Colon (tissue), 2 donors: ENCODE data around the gene MTG1.
"Not testable (repeated sequence)": the region's sequence is repeated elsewhere in the genome, so short reads cannot be mapped to it uniquely, and the experiment has no call there.

Experiments
- FAIRE-seq: peaks from 2 replicates; lab custom pipeline; 2012; peaks lifted over from hg19 to GRCh38; lab: Jason Lieb, UNC
- donor health status: control.
- donor health status: control.

Gene MTG1

DNA sequence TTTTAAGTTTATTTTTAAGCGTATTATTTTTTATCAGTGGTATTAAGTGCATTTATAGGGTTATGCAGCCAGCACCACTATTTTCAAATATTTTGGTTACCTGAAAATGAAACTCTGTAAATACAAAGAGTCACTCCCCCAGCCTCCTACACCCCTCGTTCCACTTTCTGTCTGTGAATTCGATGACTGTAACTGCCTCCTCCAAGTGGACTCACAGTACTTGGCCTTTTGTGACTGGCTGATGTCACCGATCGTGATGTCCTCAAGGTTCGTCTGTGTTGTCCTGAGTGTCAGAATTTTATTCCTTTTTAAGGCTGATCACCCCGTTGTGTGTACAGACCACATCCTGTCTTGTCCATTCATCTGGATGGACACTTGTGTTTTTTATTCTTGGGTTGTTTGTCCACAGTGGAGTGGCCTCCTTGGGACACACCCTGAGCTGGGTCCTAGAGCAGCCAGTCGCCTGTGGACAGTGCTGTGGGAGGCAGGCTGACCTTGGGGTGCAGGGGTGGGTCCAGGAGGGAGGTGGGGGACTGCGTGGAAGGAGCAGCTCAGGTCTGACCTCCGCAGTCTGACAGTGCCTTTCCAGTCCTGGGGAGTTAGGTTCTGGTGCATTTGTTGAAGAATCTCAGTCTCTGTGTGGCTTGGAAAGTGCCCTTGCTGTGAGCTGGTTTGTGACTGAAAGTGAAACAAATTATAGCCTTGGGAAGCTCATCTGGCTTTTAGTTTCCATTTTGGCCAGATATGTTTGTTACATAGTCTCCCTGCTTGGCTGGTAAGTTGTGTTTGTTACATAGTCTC, 6.9 kb downstream of the MTG1 start:
- FAIRE-seq = no peak

DNA sequence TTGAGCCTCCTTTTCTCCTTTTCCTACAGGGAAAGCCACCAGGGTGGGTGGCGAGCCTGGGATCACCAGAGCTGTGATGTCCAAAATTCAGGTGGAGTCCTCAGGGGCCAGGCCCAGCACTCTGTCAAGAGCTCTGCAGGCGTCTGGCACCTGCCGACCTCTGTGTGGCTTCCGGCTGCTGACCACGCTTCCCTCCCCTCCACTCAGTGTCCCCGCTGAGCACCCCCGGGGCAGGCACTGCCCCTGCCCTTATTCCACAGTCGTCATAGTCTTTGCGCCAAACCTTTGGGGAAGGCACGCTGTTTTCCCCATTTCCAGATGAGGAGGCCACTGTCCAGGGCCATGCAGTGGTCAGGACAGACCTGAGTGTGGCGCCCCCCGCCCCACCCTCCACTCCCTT, 7.5 kb downstream of the MTG1 start:
- FAIRE-seq = no peak

- no peak for FAIRE-seq
Measured at GRCh38 chr10:133401981-133402725, 8.2 kb downstream of the MTG1 start.

DNA sequence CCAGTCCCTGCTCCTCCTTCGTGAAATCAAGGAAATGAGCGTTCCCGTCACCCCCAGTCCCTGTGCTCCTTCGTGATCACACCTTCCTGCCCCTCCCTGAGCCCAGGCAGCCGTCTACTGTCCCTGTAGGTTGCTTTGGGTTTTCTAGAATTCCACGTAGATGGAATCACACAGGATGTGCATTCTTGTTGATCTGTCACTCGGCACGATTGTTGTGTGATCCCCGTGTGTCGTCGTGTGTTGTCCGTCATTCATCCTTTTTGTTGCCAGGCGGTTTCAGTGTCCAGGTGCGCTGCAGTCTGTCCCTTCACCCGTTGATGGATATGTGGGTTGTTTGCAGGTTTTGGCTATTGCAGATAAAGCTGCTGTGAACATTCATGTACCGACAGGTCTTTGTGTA, 9.4 kb downstream of the MTG1 start:
- FAIRE-seq = no peak

GRCh38 chr10:133403784-133404183, 9.8 kb downstream of the MTG1 start:
- no peak for FAIRE-seq

DNA sequence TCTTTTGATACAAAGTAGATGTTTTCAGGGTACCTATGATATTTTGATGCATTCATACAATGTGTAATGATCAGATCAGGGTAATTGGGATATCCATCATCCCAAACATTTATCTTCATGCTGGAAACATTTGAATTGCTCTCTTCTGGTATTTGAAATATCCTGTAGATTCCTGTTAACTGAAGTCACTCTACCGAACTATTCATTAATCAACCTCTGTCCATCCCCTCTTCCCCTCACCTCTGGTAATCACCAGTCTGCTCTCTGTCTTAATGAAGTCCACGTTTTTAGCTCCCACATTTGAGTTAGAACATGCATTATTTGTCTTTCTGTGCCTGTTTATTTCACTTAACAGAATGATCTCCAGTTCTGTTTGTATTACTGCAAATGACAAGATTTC, 11.3 kb downstream of the MTG1 start:
- FAIRE-seq = no peak

DNA sequence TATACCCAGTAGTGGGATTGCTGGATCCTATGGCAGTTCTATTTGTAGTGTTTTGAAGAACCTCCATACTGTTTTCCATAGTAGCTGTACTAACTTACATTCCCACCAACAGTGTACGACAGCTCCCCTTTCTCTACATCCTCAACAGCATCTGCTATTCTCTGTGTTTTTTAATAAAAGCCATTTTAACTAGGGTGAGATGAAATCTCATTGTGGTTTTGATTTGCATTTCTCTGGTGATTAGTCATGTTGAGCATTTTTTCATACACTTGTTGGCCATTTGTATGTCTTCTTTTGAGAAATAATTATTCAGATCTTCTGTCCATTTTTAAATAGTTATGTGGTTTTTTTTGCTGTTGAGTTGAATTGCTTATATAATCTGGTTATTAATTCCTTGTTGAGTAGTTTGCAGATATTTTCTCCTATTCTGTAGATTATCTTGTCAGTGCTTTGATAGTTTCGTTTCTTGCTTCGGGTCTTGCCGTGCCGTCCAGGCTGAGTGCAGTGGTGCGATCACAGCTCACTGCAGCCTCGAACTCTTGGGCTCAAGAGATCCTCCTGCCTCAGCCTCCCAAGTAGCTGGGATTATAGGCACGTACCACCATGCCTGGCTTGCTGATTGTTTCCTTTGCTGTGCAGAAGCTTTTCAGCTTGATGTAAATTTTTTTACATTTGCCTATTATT, 12.0 kb downstream of the MTG1 start:
- FAIRE-seq = no peak

DNA sequence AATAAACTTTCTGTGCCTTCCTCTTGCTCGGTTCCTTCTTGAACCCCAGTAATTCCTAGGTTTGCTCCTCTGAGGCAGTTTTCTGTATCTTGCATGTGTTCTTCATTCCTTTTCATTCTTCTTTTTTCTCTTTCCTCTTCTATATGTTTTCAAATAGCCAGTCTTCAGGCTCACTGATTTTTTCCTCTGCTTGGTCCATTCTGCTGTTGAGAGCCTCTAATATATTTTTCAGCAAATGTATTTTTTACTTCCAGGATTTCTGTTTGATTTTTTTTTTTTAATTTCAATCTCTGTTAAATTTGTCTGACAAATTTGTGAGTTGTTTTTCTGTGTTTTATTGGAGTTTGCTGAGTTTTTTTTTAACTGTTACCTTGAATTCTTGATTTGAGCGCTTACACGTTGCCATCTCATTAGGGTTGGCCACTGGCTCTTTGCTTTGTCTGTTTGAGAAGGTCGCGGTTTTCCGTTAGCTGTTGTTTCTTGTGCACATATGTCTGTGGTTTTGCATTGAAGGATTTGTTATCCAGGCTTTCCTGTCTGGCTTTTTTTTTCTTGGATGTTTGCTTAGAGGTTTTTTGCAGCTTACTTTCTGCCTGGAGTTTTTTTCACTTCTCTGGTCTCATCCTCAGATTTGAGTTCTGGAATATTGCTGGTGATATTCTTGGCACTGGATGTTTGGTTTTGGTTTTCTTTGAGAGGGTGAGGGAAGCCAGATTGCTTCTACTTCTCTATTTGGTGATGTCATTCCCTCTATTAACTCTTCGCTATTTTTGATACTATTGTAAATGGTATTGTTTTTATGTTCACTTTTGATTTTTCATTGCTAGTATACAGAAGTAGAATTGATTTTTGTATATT, 17.8 kb downstream of the MTG1 start:
- no peak for FAIRE-seq

DNA sequence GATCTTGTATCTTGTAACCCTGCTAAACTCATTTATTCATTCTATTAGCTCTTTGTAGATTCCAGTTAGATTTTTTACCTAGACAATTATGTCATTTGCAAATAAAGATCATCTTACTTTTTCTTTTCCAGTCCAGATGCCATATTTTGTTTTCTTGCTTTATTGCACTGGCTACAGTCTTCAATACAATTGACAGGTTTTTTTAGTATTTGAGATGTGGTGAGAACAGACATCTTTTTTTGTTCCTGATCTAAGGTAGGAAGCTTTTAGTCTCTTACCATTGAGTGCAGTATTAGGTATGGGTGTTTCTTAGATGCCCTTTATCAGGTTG, 18.4 kb downstream of the MTG1 start:
- no peak for FAIRE-seq

DNA sequence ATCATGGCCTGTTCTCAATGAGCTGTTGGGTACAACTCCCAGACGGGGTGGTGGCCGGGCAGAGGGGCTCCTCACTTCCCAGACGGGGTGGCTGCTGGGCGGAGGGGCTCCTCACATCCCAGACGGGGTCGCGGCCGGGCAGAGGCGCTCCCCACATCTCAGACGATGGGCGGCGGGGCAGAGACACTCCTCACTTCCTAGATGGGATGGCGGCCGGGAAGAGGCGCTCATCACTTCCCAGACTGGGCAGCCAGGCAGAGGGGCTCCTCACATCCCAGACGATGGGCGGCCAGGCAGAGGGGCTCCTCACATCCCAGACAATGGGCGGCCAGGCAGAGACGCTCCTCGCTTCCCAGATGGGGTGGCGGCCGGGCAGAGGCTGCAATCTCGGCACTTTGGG, 20.4 kb downstream of the MTG1 start:
- not testable (repeated sequence) for FAIRE-seq

DNA sequence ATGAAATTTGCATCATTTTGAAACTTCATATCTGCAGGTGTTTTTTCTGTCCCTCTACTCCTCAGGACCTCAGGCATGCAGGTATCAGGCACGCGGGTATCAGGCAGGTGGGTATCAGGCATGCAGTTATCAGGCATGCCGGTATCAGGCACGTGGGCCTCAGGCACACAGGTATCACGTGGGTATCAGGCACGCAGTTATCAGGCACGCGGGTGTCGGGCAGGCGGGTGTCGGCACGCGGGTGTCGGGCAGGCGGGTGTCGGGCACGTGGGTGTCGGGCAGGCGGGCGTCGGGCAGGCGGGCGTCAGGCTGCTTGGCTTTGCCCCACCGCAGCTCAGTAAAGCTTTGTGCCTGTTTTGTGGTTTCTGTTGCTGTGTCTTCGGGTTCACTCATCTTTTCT, 21.8 kb downstream of the MTG1 start:
- FAIRE-seq = no peak

DNA sequence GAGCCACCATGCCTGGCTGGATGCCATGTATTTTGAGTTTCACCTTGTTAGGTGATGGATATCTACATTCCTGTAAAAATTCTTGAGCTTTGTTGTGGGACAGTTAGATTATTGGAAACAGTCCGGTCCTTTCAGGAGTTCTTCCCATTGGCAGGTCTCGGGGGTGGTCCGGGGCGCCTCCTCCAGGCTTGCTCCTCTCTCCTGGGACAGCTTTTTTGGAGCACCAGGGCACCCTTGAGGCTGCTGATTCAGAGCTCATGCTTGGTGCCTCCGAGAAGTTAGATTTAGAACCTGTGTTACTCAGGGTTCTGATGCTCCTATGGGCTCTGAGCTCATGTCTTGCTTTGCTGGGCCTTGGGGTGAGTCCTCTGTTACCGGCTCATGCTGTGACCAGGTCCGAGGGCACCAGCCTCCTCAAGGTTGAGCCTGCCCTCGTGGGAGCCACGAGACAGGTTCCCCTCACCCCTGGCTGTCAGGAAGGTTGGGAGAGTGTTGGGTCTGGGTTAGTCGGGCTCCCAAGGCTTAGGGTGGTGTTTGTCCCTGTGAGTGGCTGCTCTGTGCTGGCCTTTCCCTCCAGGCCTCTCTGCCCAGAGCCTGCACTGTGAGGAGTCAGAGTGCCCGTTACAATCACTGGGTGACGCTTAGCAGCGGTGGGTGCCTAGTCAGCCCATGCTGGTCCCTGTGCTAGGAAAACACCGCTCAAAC, 24.5 kb downstream of the MTG1 start:
- no peak for FAIRE-seq

DNA sequence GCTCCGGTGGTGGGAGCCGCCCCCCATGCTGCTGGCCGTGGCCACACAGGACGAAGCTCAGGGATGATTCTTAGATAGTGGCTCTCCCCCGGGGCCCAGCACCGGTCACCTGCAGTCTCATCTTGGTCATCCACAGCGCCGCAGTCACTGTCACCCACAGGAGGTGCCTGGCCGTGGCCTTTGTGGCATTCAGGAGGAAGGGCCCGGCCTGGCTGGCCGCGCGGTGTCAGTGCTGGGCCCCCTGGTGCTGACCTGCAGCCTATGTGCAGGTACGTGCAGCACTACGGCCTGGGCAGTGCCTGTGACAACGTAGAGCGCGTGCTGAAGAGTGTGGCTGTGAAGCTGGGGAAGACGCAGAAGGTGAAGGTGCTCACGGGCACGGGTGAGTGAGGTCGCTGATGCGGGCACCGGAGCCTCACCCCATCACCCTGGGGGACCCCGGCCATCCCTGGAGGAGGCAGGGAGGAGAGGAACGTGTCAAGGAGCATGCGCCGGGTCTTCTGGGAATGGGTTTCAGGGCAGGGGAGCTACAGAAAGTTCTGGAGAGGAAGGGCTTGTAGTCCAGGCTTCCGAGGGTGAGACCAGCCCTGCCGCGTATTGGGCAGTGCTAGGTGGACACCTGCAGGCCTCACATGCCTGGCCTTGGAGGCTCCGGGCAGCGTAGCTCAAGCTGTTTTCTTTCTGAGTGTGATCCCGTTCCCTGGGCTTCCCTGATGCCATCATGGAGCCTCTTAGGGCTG, 25.4 kb downstream of the MTG1 start:
- no peak for FAIRE-seq

DNA sequence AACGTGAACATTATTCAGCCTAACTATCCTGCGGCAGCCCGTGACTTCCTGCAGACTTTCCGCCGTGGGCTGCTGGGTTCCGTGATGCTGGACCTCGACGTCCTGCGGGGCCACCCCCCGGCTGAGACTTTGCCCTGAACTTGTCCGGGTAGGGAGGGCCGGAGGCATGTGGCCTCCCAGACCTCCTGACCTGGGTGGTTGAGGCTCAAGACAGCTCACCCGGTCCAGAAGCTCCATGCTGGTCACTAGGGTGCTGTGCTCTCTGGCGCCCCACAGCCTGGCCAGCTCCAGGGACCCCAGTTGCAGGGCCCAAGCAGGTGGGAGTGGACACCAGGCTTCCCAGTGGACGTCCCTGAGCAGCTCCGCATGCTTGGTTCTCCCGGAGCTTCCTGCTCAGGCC, 26.1 kb downstream of the MTG1 start:
- FAIRE-seq = no peak

DNA sequence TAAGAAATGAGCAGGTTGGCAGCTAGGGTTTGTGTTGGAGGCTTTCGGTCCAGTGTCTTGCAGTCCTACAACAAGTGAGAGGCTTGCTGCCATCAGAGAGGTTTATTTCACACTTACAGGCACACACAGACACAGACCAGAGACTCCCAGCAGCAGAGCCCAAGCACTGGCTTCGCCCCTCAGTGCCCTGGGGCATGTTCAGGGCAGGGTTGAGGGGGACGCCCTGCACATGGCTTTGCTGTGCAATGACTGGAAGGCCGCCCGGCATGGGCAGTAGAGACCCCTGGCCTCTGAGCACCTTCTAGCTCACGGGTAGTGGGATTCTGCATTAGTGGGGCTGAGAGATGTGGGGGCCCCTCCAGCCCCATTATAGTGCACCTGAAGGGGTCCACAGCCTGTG, 26.6 kb downstream of the MTG1 start:
- no peak for FAIRE-seq

GRCh38 chr10:133421336-133422222, 27.6 kb downstream of the MTG1 start:
- FAIRE-seq = no peak

DNA sequence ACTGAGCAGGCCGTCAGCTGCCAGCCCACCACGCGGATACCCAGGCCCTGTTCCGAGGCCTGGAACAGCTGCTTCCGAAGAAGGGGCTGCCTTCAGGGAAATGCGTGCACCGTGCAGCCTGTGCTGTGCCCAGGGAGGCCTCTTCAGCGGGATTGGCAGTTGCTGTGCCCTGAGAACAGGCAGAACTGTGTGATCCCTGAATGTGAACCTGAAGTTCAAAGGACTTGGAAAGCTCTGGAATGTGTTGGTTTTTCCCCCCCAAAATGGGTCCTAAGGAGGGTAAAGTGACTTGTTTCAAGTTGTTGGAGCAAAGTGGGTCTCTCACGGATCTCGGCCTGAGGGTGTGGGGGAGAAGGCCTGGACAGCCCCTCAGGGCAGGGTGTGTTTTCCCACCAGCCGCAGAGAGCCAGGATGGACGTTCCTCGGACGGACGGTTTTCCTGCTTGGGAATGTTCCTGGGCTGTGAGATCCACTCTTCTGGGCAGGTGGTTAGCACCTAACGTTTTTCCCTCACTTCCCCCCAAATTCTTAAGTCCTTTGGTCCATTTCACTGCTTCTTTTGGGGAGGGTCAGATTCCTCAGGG, 28.4 kb downstream of the MTG1 start:
- no peak for FAIRE-seq

DNA sequence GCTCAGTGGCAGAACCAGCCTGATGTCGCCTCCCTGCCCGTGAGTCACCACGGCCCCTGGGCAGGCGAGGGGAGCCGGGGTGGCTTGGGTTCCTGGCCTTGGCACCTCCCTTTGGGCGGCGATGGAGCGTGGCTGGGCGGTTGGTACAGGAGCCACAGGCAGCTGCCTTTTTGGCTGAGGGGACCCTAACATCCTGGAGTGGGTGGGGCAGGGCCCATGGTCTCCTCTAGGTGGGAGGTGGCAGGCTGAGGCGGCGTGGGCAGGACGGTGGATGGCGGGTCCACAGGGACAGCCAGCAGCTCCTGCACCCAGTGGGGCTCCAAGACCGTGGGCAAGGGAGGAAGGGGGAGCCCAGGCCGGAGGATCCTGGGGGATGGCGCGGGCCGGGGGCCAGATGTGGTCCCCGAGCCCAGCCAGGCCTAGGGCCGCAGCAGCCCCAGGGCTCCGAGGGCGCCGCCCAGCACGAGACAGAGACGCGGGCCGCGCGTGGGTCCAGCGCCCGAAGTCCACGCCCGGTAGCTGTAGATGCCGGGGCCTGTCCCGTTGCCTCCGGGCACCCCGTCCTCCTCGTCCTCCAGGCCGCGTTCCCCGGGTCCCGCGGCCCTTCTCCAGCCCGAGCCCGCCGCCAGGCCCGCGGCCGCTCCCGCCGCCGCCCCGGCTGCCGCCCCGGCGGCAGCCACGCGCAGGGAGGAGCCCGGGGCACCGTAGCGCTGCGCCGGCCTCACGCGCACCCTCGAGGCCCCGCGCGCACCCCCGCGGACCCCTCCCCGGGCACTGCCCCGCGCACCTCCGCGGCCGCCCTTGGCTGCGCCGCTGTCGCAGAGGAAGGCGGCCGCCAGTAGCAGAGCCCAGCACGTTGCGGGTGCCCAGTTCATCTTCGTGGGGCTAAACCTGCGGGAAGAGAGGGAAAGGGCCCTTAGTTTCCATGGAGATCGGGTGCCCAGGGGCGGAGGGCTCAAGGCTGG, 29.1 kb downstream of the MTG1 start:
- no peak for FAIRE-seq
